Gastrocnemius medialis (tissue), 4 donors: Measurements from ENCODE around the gene RBP7. TPM values are rescaled to one million over a fixed set of nuclear protein-coding genes. Genes with fewer than 3 reads are reported as not detected.

Experiments used
- ATAC-seq, 2 donors: fragments of 150-250 bp; one replicate each; pipeline ENCODE4 v1.9.1; 2016
- DNase-seq, 2 donors: peaks; one replicate each; pipeline ENCODE4 v3.0.0-alpha.2; 2019
- H3K27ac ChIP-seq, 4 donors: fragments of 200-600 bp; sonication (generic); 1 replicate in 1 of 4; 2 replicates in 3 of 4; pipeline ENCODE4 v1.5.1; 2016 to 2018; ENCODE audit warnings: mild to moderate bottlenecking in 2 of 4, moderate library complexity in 1 of 4
- H3K27me3 ChIP-seq, 3 donors: fragments of 200-600 bp; sonication (generic) in 2 of 3; 1 replicate in 1 of 3; 2 replicates in 2 of 3; pipeline versions ENCODE4 v1.5.1 to v1.6.0; 2016 to 2019; ENCODE audit warnings: mild to moderate bottlenecking in 1 of 3, moderate library complexity in 1 of 3
- H3K36me3 ChIP-seq, 2 donors: fragments of 200-600 bp; sonication (generic) in 1 of 2; one replicate each; pipeline ENCODE4 v1.5.1; 2017 to 2018
- H3K4me1 ChIP-seq, 2 donors: fragments of 200-600 bp; sonication (generic) in 1 of 2; one replicate each; pipeline ENCODE4 v1.5.1; 2016 to 2017; ENCODE audit warnings: mild to moderate bottlenecking in 2 of 2
- H3K4me3 ChIP-seq, 4 donors: fragments of 200-600 bp; sonication (generic) in 3 of 4; 1 replicate in 1 of 4; 2 replicates in 3 of 4; pipeline ENCODE4 v1.5.1; 2016 to 2019; ENCODE audit warnings: mild to moderate bottlenecking in 2 of 4
- H3K9me3 ChIP-seq, 3 donors: fragments of 200-600 bp; sonication (generic) in 2 of 3; 1 replicate in 1 of 3; 2 replicates in 2 of 3; pipeline ENCODE4 v1.5.1; 2016 to 2019
- CTCF ChIP-seq, 5 experiments: fragments of 450-650 bp in 3 of 5; fragments of 200-600 bp in 2 of 5; sonication (generic) in 2 of 5; IDR thresholded peaks in 4 of 5; conservative IDR thresholded peaks in 1 of 5; 1 replicate in 4 of 5; 2 replicates in 1 of 5; pipeline ENCODE4 v1.5.1; 2016 to 2019; ENCODE audit warnings: antibody characterized with exemption in 5 of 5, mild to moderate bottlenecking in 3 of 5, moderate library complexity in 3 of 5
- POLR2A ChIP-seq, 2 donors: fragments of 450-650 bp; IDR thresholded peaks; one replicate each; pipeline ENCODE4 v1.6.1; 2017; ENCODE audit warnings: antibody characterized with exemption in 2 of 2, mild to moderate bottlenecking in 2 of 2, moderate library complexity in 2 of 2
- in situ Hi-C, 4 donors: fragments of 200-750 bp; cut with MboI; loops; one replicate each; pipeline versions ENCODE4 v1.15.0 to v1.8.0; 2017; ENCODE audit warnings: low sequenced_read_pairs in 4 of 4
- intact Hi-C: fragments of 100-400 bp; cut with DNase I; formaldehyde crosslinking; loops from one replicate; pipeline ENCODE4 v1.15.1; 2023; ENCODE audit warnings: low total_unique reads
- total RNA-seq, 4 donors: library from RNA; depleted of rRNA; stranded (reverse); fragments of >200 nt; gene quantifications; one replicate each; pipeline versions ENCODE4 v1.1.0 to v1.2.3, GENCODE V29; 2016

RBP7 gene
- total RNA-seq, 4 donors from 2014 or later = 7.9 to 19.2 (median 11.1) TPM

GRCh38 chr1:10050611-10051010 is 53.6 kb downstream of the RBP7 start:
- TF ChIP-seq POLR2A (IDR thresholded peaks at IDR 0.05) (no peak), CTCF (IDR thresholded peaks at IDR 0.05 in 4 of 5, conservative IDR thresholded peaks at IDR 0.05 in 1 of 5) (no peak)
- Histone ChIP-seq H3K36me3 (no peaks in the 10 kb centered on the region), H3K4me3 (no peak overlapping the region), H3K4me1 (peaks cover 41 to 64% of the 10 kb centered on the region in 2 donors), H3K9me3 (no peaks in the 10 kb centered on the region), H3K27ac (no peak overlapping the region), H3K27me3 (no peaks in the 10 kb centered on the region)
- ATAC-seq (no peak), DNase-seq (no peak)
- in situ Hi-C loops (no loop called here), intact Hi-C loops (no loop called here)

GRCh38 chr1:10051656-10052055 is 54.6 kb downstream of the RBP7 start:
- H3K27ac ChIP-seq = peak overlapping the region; percentile 31 to 64 (median 53)
- ATAC-seq (no peak), DNase-seq (no peak)
- H3K36me3 ChIP-seq = no peaks in the 10 kb centered on the region
- intact Hi-C loops (no loop called here), in situ Hi-C loops (no loop called here)
- no peak overlapping the region for H3K4me3 ChIP-seq
- TF ChIP-seq CTCF (IDR thresholded peaks at IDR 0.05 in 4 of 5, conservative IDR thresholded peaks at IDR 0.05 in 1 of 5) (no peak), POLR2A (IDR thresholded peaks at IDR 0.05) (no peak)
- H3K9me3 ChIP-seq = no peaks in the 10 kb centered on the region
- H3K4me1 ChIP-seq = peaks cover 37 to 64% of the 10 kb centered on the region in 2 donors
- no peaks in the 10 kb centered on the region for H3K27me3 ChIP-seq

GRCh38 chr1:10052347-10052746 is 55.3 kb downstream of the RBP7 start:
- ATAC-seq = peak; percentile 66 to 73
- no peak overlapping the region for H3K4me3 ChIP-seq
- H3K36me3 ChIP-seq = no peaks in the 10 kb centered on the region
- H3K27me3 ChIP-seq = no peaks in the 10 kb centered on the region
- intact Hi-C loops (no loop called here), in situ Hi-C loops (no loop called here)
- DNase-seq = peak in 1 of 2 donors; percentile 35
- TF ChIP-seq CTCF (IDR thresholded peaks at IDR 0.05 in 4 of 5, conservative IDR thresholded peaks at IDR 0.05 in 1 of 5) = no peak
- no peak for TF ChIP-seq POLR2A (IDR thresholded peaks at IDR 0.05)
- H3K27ac ChIP-seq = peak overlapping the region; percentile 31 to 64 (median 53)
- H3K4me1 ChIP-seq = peaks cover 32 to 64% of the 10 kb centered on the region in 2 donors
- no peaks in the 10 kb centered on the region for H3K9me3 ChIP-seq

- Histone ChIP-seq H3K4me1 (peaks cover 35 to 77% of the 10 kb centered on the region in 2 donors), H3K9me3 (no peaks in the 10 kb centered on the region), H3K27me3 (no peaks in the 10 kb centered on the region), H3K27ac (no peak overlapping the region), H3K4me3 (no peak overlapping the region), H3K36me3 (no peaks in the 10 kb centered on the region)
- intact Hi-C loops = no loop called here
- DNase-seq = no peak
- TF ChIP-seq POLR2A (IDR thresholded peaks at IDR 0.05) = no peak
- TF ChIP-seq CTCF (IDR thresholded peaks at IDR 0.05 in 4 of 5, conservative IDR thresholded peaks at IDR 0.05 in 1 of 5) = no peak
- no peak for ATAC-seq
- in situ Hi-C loops = no loop called here
These were observed 57.4 kb downstream of the RBP7 start for GRCh38 chr1:10054465-10054864.

GRCh38 chr1:10056599-10056987 is 59.6 kb downstream of the RBP7 start:
- H3K27ac ChIP-seq = peak overlapping the region in 2 of 4 donors; percentile 2 to 3
- H3K4me1 ChIP-seq = peaks cover 26 to 63% of the 10 kb centered on the region in 2 donors
- ATAC-seq = no peak
- no peaks in the 10 kb centered on the region for H3K9me3 ChIP-seq
- intact Hi-C loops = no loop called here
- TF ChIP-seq CTCF (IDR thresholded peaks at IDR 0.05 in 4 of 5, conservative IDR thresholded peaks at IDR 0.05 in 1 of 5) = no peak
- no peak for TF ChIP-seq POLR2A (IDR thresholded peaks at IDR 0.05)
- no peak overlapping the region for H3K4me3 ChIP-seq
- H3K36me3 ChIP-seq = no peaks in the 10 kb centered on the region
- H3K27me3 ChIP-seq = no peaks in the 10 kb centered on the region
- in situ Hi-C loops = no loop called here
- no peak for DNase-seq
